C4-2B (cell line): ENCODE data around the gene KRT82.
"Not testable (repeated sequence)": the region's sequence is repeated elsewhere in the genome, so short reads cannot be mapped to it uniquely, and the experiment has no call there.

Source experiments
- H3K27ac ChIP-seq: fragments of 450-650 bp; 2 replicates; pipeline ENCODE4 v1.5.1; 2017
- CTCF ChIP-seq: fragments of 450-650 bp; conservative IDR thresholded peaks from 2 replicates; pipeline ENCODE4 v1.5.1; 2017; ENCODE audit warnings: mild to moderate bottlenecking
- ZFX ChIP-seq: fragments of 450-650 bp; IDR thresholded peaks from 2 replicates; pipeline ENCODE4 v1.6.1; 2017

KRT82 gene

GRCh38 chr12:52405922-52406385 is at the start of gene KRT82:
Gene KRT82 (minus strand): TSS chr12:52406335. CDS start chr12:52406277, 58 bp downstream.
- TF ChIP-seq ZFX (no peak), CTCF (no peak)

GRCh38 chr12:52455821-52456220 is 49.7 kb upstream of the KRT82 start:
- TF ChIP-seq ZFX (no peak), CTCF (no peak)
- H3K27ac ChIP-seq, result no peak overlapping the region

More at GRCh38 chr12:52405922-52406385, at the start of gene KRT82:
- H3K27ac ChIP-seq, result no peak within 1 kb of the TSS

- TF ChIP-seq ZFX (no peak), CTCF (no peak)
- H3K27ac ChIP-seq, result no peak overlapping the region
Measured at GRCh38 chr12:52454411-52455201, 48.5 kb upstream of the KRT82 start.

- H3K27ac ChIP-seq, result no peak within 1 kb of the TSS
- TF ChIP-seq CTCF (no peak), ZFX (no peak)
Measured at GRCh38 chr12:52452101-52452500, 46.0 kb upstream of the KRT82 start, which contains the start of gene KRT6B. Gene KRT6B (minus strand): TSS chr12:52452146. CDS start chr12:52452078, 68 bp downstream.

- no peak overlapping the region for H3K27ac ChIP-seq
- TF ChIP-seq CTCF (no peak), ZFX (no peak)
Measured at GRCh38 chr12:52448228-52448627, 42.1 kb upstream of the KRT82 start.

GRCh38 chr12:52447196-52447595 is 41.1 kb upstream of the KRT82 start:
- H3K27ac ChIP-seq, result not testable (repeated sequence)

GRCh38 chr12:52446367-52447045 is 40.4 kb upstream of the KRT82 start:
- TF ChIP-seq CTCF, result no peak
- no peak for TF ChIP-seq ZFX
- no peak overlapping the region for H3K27ac ChIP-seq
